Nephron progenitor cell (in vitro differentiated cells): ENCODE data around the gene PAPLN.

Experiments used
- DNase-seq: peaks from one replicate; pipeline ENCODE4 v3.0.0; 2021
- H3K27ac Mint-ChIP-seq: 2 replicates; pipeline ENCODE4 v1.8.0; 2021; ENCODE audit warnings: mild to moderate bottlenecking, moderate library complexity, mixed read lengths
- H3K27me3 Mint-ChIP-seq: 2 replicates; pipeline ENCODE4 v1.8.0; 2021; ENCODE audit warnings: mild to moderate bottlenecking, low read depth, mixed read lengths; ENCODE audit not compliant: poor library complexity
- H3K36me3 Mint-ChIP-seq: 2 replicates; pipeline ENCODE4 v1.8.0; 2021; ENCODE audit warnings: low read depth, mixed read lengths
- H3K4me1 Mint-ChIP-seq: 2 replicates; pipeline ENCODE4 v1.8.0; 2021; ENCODE audit warnings: mixed read lengths
- H3K4me3 Mint-ChIP-seq: 2 replicates; pipeline ENCODE4 v1.8.0; 2021; ENCODE audit warnings: mild to moderate bottlenecking, moderate library complexity, mixed read lengths
- H3K9me3 Mint-ChIP-seq: 2 replicates; pipeline ENCODE4 v1.8.0; 2021; ENCODE audit warnings: mild to moderate bottlenecking, moderate library complexity, mixed read lengths
- TF ChIP-seq, protein P1 (sequence below): fragments of 200-600 bp; sonication (generic); IDR thresholded peaks from 2 replicates; pipeline ENCODE4 v1.5.0; 2021; ENCODE audit warnings: antibody characterized with exemption

Gene PAPLN

DNA sequence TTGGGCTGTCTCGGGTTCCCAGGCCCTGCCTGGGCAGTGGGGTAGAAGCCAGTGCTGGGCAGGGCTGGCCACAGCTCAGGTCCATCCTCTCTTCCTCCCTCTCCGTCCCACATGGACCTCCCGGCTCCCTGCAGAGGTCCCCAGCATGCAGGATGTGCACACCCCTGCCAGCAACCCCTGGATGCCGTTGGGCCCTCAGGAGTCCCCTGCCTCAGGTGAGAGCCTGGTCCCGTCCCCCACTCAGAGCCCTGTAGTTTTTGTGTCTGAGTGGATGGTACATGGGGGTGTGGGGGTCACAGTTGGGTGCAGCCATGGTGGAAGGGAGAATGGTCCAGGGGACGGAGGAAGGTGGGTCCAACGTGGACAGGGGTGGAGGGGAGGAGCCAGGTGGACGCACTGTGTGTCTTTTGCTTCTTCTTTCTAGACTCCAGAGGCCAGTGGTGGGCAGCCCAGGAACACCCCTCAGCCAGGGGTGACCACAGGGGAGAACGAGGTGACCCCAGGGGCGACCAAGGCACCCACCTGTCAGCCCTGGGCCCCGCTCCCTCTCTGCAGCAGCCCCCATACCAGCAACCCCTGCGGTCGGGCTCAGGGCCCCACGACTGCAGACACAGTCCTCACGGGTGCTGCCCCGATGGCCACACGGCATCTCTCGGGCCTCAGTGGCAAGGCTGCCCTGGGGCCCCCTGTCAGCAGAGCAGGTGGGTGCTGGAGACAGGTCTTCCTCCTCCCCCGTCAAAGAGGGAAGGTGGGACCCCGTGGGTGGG is 21.7 kb downstream of the PAPLN start:
- DNase-seq, result no peak
- peaks cover 26% of the 10 kb centered on the region for H3K4me1 Mint-ChIP-seq
- H3K27ac Mint-ChIP-seq, result no peak overlapping the region
- TF ChIP-seq, protein P1, sequence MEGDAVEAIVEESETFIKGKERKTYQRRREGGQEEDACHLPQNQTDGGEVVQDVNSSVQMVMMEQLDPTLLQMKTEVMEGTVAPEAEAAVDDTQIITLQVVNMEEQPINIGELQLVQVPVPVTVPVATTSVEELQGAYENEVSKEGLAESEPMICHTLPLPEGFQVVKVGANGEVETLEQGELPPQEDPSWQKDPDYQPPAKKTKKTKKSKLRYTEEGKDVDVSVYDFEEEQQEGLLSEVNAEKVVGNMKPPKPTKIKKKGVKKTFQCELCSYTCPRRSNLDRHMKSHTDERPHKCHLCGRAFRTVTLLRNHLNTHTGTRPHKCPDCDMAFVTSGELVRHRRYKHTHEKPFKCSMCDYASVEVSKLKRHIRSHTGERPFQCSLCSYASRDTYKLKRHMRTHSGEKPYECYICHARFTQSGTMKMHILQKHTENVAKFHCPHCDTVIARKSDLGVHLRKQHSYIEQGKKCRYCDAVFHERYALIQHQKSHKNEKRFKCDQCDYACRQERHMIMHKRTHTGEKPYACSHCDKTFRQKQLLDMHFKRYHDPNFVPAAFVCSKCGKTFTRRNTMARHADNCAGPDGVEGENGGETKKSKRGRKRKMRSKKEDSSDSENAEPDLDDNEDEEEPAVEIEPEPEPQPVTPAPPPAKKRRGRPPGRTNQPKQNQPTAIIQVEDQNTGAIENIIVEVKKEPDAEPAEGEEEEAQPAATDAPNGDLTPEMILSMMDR, result no peak
- H3K4me3 Mint-ChIP-seq, result no peak overlapping the region
- no peaks in the 10 kb centered on the region for H3K9me3 Mint-ChIP-seq
- no peaks in the 10 kb centered on the region for H3K36me3 Mint-ChIP-seq
- peaks cover 6% of the 10 kb centered on the region for H3K27me3 Mint-ChIP-seq

DNA sequence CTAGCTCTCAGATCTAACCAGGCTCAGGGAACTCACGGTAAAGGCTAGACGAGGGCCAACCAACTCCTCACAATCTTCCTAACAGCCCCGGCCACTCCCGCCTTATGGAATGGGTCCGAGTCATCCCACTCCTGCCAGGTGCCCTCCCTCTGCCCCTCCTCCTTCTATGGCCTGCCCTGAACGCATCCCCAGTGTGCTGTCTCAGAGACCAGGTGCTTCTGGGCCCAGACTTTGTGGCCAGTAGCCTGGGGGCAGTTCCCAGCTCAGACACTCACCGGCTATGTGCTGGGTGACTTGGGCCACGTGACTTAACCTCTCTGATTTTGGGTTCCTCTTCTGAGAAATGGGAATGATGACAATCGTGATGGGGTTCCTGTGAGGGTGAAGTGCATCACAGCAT is 22.5 kb downstream of the PAPLN start:
- DNase-seq, result no peak
- Mint-ChIP-seq H3K27ac (no peak overlapping the region), H3K36me3 (no peaks in the 10 kb centered on the region), H3K4me3 (no peak overlapping the region), H3K9me3 (no peaks in the 10 kb centered on the region), H3K4me1 (peaks cover 31% of the 10 kb centered on the region), H3K27me3 (peaks cover 7% of the 10 kb centered on the region)
- TF ChIP-seq, protein P1, result no peak

DNA sequence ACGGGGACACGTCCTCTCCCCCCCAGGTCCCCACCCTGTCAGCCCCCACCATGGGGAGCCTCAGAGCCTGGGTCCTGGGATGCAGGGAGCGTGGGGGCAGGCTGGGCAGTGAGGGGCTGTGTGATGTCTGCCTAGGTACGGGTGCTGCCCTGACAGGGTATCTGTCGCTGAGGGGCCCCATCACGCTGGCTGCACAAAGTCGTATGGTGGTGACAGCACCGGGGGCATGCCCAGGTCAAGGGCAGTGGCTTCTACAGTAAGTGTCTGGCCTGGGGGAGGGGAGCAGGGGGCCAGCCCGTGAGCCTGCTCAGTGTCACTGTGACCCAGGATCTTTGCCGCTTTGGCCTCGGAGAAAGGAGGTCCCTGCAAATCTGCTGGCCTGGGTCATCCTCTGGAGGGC is 23.3 kb downstream of the PAPLN start:
- Mint-ChIP-seq H3K4me3 (no peak overlapping the region), H3K27ac (no peak overlapping the region), H3K36me3 (no peaks in the 10 kb centered on the region), H3K27me3 (peaks cover 7% of the 10 kb centered on the region), H3K9me3 (no peaks in the 10 kb centered on the region), H3K4me1 (peaks cover 27% of the 10 kb centered on the region)
- TF ChIP-seq, protein P1, result no peak
- DNase-seq, result no peak

DNA sequence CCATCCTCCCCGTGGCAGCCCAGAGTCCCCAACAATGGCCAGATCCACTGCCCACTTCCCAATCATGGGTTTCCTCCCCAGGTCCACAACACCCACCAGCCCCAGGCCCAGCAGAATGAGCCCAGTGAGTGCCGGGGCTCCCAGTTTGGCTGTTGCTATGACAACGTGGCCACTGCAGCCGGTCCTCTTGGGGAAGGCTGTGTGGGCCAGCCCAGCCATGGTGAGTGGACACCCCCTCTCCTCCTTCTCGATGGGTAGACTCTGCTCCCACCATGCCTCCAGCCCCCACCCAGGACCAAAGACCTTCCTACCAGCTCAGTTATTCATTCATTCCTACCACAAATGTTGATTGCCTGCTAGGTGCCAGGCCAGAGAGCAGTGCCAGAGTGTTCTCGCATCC is 23.8 kb downstream of the PAPLN start:
- H3K4me3 Mint-ChIP-seq, result no peak overlapping the region

DNA sequence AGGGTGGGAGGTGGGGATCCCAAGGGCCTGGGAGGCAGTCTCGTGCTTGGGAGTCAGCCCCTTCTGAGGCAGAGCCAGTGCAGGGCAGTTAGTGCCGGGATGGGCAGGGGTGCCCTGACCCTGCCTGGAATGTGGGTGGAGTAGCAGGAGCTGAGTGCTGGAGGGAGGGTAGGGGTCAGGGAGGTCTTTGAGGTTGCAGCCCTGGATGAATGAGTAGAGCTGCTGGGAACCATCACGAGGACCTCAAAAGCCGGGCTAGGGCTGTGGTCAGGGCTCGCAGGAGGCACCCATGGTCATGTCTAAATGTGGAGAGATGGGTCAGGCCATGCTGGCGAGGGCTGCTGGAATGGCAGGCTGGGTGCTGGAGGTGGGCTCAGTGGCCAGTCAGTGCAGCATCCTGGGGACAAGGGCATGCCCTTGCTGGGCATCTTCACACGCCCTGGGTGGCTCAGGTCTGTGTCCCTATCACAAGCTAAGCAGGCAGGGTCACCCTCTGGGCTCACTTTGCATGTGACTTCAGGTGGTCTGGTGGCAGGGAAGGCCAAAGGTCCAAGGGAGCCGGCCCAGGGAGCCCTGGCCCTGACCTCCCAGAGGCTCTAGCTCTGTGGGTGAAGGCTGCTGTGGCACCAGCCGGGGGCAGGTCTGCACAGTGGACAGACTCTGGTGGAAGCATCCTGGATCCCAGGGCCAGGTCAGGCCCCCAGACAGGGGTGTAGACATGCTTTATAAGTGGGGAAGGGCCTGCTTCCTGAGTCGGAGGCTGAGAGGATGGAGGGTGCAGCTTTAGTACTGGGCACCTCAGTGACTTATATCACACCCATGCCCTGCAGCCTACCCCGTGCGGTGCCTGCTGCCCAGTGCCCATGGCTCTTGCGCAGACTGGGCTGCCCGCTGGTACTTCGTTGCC is 24.5 kb downstream of the PAPLN start:
- no peak overlapping the region for H3K27ac Mint-ChIP-seq
- no peaks in the 10 kb centered on the region for H3K9me3 Mint-ChIP-seq
- H3K27me3 Mint-ChIP-seq, result peaks cover 7% of the 10 kb centered on the region
- TF ChIP-seq, protein P1, result no peak
- no peak for DNase-seq
- no peaks in the 10 kb centered on the region for H3K36me3 Mint-ChIP-seq
- H3K4me1 Mint-ChIP-seq, result peaks cover 27% of the 10 kb centered on the region
- H3K4me3 Mint-ChIP-seq, result no peak overlapping the region

More for the DNA sequence above, 23.8 kb downstream of the PAPLN start:
- TF ChIP-seq, protein P1, result no peak
- no peak for DNase-seq
- Mint-ChIP-seq H3K9me3 (no peaks in the 10 kb centered on the region), H3K27me3 (peaks cover 7% of the 10 kb centered on the region), H3K4me1 (peaks cover 27% of the 10 kb centered on the region), H3K36me3 (no peaks in the 10 kb centered on the region), H3K27ac (no peak overlapping the region)
